Transverse colon (tissue), 4 donors: Measurements from ENCODE around the gene PCSK5.

Source experiments
- EP300 ChIP-seq: sonication (generic); formaldehyde crosslinking; IDR thresholded peaks from one replicate; pipeline ENCODE4 v1.6.1; 2017; ENCODE audit warnings: antibody characterized with exemption, low read depth
- POLR2AphosphoS5 ChIP-seq, 3 donors: sonication (generic); formaldehyde crosslinking; IDR thresholded peaks; one replicate each; pipeline ENCODE4 v1.6.1; 2016; ENCODE audit warnings: antibody characterized with exemption in 3 of 3
- TF ChIP-seq, protein P1 (sequence below), 5 experiments: fragments of 200-600 bp in 3 of 5; fragments of 450-650 bp in 2 of 5; sonication (generic) in 3 of 5; IDR thresholded peaks; 1 replicate in 2 of 5; 2 replicates in 3 of 5; pipeline ENCODE4 v1.5.1; 2016 to 2017; ENCODE audit warnings: antibody characterized with exemption in 5 of 5, inconsistent platforms in 3 of 5, mild to moderate bottlenecking in 2 of 5, moderate library complexity in 1 of 5

DNA sequence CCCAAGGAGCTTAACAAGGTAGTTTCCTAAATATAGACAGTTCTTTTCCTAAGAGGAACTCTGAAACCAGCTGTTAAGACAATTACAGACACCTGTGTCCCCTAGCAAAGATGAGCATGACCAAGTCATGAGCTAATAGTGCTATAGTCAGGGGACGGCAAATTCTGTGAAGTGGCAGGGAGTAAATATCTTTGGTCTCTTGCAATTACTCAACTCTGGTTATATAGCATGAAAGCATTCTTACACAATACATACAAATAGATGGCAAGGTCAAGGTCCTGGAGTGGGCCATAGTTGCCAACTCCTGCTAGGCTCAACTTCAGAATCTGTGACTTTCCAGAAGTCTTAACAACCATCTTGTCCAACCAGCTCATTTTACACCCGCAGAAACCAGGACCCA, 400.1 kb downstream of the PCSK5 start:
- TF ChIP-seq, protein P1, sequence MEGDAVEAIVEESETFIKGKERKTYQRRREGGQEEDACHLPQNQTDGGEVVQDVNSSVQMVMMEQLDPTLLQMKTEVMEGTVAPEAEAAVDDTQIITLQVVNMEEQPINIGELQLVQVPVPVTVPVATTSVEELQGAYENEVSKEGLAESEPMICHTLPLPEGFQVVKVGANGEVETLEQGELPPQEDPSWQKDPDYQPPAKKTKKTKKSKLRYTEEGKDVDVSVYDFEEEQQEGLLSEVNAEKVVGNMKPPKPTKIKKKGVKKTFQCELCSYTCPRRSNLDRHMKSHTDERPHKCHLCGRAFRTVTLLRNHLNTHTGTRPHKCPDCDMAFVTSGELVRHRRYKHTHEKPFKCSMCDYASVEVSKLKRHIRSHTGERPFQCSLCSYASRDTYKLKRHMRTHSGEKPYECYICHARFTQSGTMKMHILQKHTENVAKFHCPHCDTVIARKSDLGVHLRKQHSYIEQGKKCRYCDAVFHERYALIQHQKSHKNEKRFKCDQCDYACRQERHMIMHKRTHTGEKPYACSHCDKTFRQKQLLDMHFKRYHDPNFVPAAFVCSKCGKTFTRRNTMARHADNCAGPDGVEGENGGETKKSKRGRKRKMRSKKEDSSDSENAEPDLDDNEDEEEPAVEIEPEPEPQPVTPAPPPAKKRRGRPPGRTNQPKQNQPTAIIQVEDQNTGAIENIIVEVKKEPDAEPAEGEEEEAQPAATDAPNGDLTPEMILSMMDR (IDR thresholded peaks at IDR 0.05) = no peak
- TF ChIP-seq POLR2AphosphoS5 (IDR thresholded peaks at IDR 0.05) (no peak), EP300 (no peak)
